GM12801 (cell line): Measurements from ENCODE around the gene SELENOT.

ENCODE experiments used
- TF ChIP-seq, protein P1 (sequence below): IDR thresholded peaks from one replicate; pipeline ENCODE4 v1.5.1; 2011; ENCODE audit warnings: control low read depth; ENCODE audit not compliant: insufficient read length; ENCODE audit errors: extremely low read depth

SELENOT gene

GRCh38 chr3:150653110-150653561 is 50.0 kb downstream of the SELENOT start:
- TF ChIP-seq, protein P1, sequence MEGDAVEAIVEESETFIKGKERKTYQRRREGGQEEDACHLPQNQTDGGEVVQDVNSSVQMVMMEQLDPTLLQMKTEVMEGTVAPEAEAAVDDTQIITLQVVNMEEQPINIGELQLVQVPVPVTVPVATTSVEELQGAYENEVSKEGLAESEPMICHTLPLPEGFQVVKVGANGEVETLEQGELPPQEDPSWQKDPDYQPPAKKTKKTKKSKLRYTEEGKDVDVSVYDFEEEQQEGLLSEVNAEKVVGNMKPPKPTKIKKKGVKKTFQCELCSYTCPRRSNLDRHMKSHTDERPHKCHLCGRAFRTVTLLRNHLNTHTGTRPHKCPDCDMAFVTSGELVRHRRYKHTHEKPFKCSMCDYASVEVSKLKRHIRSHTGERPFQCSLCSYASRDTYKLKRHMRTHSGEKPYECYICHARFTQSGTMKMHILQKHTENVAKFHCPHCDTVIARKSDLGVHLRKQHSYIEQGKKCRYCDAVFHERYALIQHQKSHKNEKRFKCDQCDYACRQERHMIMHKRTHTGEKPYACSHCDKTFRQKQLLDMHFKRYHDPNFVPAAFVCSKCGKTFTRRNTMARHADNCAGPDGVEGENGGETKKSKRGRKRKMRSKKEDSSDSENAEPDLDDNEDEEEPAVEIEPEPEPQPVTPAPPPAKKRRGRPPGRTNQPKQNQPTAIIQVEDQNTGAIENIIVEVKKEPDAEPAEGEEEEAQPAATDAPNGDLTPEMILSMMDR, result no peak

- TF ChIP-seq, protein P1, result no peak
Observed at GRCh38 chr3:150656316-150656715, 53.2 kb downstream of the SELENOT start.

DNA sequence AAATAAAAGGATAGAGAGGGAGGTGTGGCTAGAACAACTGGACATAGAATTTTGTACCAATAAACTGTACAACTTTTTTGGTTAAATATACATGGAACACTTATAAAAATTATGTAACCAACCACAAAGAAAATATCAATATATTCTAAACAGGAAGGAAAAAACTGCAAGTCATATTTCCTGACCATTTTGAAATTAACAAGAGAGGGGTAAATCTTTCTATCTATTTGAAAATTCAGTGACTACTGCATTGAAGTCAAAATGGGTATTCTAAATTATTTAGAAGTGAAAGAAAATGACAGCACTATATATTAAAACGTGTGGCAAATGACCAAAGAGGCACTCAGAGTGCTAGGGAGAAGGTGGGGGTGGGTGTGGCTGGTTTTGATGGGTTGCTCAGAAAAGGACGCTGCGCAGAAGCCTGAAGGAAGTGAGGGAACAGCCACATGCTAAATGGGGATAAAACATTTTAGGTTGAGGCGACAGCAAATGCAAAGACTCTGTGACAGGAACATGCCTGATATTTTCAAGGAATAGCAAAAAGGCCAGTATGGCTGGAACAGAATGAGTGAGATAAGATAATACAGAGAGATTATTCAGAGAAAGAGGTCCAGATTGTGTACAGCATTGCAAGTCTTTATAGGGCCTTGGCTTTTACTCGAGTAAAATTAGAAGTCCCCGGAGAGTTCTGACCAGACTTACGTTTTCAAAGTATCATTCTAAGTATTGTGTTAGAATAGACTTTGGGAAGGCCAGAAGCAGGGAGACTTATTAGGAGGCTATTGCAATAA is 59.5 kb downstream of the SELENOT start:
- TF ChIP-seq, protein P1, result no peak

GRCh38 chr3:150663461-150663860 is 60.3 kb downstream of the SELENOT start:
- TF ChIP-seq, protein P1, result no peak

DNA sequence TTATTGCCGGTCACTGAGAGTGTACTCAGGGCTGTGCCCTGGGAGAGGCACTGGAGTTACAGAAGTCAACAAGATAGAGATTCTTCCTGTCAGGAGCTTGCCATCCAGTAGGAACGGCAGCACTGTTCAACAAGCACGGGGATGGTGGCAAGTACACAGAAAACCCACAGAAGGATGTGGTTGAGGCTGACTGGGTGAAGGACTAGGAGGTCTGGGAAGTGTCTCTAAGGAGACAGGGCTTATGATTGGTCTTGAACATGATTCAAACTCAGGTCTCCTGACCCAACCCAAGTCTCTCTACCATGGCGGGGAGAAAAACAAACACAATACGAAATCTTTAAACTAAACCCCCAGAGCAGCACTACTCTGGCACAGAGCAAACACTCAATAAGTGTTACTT is 63.0 kb downstream of the SELENOT start:
- TF ChIP-seq, protein P1, result no peak

GRCh38 chr3:150673966-150674365 is 70.8 kb downstream of the SELENOT start:
- TF ChIP-seq, protein P1, result no peak

GRCh38 chr3:150675587-150675986 is 72.5 kb downstream of the SELENOT start:
- TF ChIP-seq, protein P1, result no peak
